Panc1 (cell line): ENCODE results near the gene CBY1. TPM values are rescaled to one million over a fixed set of nuclear protein-coding genes. Genes with fewer than 3 reads are reported as not detected.

Experiments
- ATAC-seq: fragments of 200-7000 bp; cut with Tn5 transposase; 2 replicates; pipeline ENCODE4 v1.9.1; 2020; ENCODE audit warnings: mild to moderate bottlenecking, moderate library complexity
- Bru-seq: library from RNA; stranded (reverse); fragments of 400-500 nt; gene quantifications from one replicate; lab custom pipeline; 2021; lab: Mats Ljungman, UMichigan
- BruChase-seq, 2 experiments: library from RNA; stranded (reverse); fragments of 400-500 nt; gene quantifications; one replicate each; lab custom pipeline; 2021; lab: Mats Ljungman, UMichigan
- BruUV-seq: library from RNA; stranded (reverse); fragments of 400-500 nt; replicated peaks from 2 replicates; lab custom pipeline; 2021; lab: Mats Ljungman, UMichigan
- CTCF ChIA-PET: fragments of 300-600 bp; sonication (Branson Sonifier 250); formaldehyde crosslinking; loops from one replicate; lab custom pipeline; 2022; ENCODE audit warnings: antibody characterized with exemption; lab: Charles Lee
- POLR2A ChIA-PET: fragments of 300-600 bp; sonication (Branson Sonifier 250); formaldehyde crosslinking; loops from one replicate; lab custom pipeline; 2022; ENCODE audit warnings: antibody characterized with exemption; lab: Charles Lee
- DNase-seq: peaks from one replicate; pipeline ENCODE4 v3.0.0-alpha.2; 2010; ENCODE audit warnings: low read depth, low spot score
- H3K27ac ChIP-seq: 2 replicates; pipeline ENCODE4 v1.5.1; 2011; ENCODE audit warnings: mild to moderate bottlenecking, low read length, inconsistent platforms
- H3K27me3 ChIP-seq: fragments of 200-500 bp; sonication (Bioruptor generic); 2 replicates; pipeline ENCODE4 v1.6.0; 2014; ENCODE audit warnings: low read length, inconsistent platforms; ENCODE audit not compliant: control insufficient read depth, insufficient read depth
- H3K36me3 ChIP-seq: fragments of 200-500 bp; sonication (Bioruptor generic); 2 replicates; pipeline ENCODE4 v1.5.1; 2014; ENCODE audit warnings: inconsistent platforms, mild to moderate bottlenecking, low read length, moderate library complexity; ENCODE audit not compliant: control insufficient read depth, insufficient read depth
- H3K4me1 ChIP-seq: 2 replicates; pipeline ENCODE4 v1.5.1; 2011; ENCODE audit warnings: inconsistent platforms, mild to moderate bottlenecking, low read length, moderate library complexity; ENCODE audit not compliant: control insufficient read depth, insufficient read depth
- H3K4me3 ChIP-seq, 2 experiments: 2 replicates each; pipeline ENCODE4 v1.5.1; 2011 to 2012; ENCODE audit warnings: low read depth in 2 of 2, low read length in 2 of 2, mild to moderate bottlenecking in 2 of 2, inconsistent platforms in 1 of 2, moderate library complexity in 1 of 2
- H3K9me3 ChIP-seq: fragments of 200-500 bp; sonication (Bioruptor generic); 2 replicates; pipeline ENCODE4 v1.5.1; 2014; ENCODE audit warnings: low read depth, mild to moderate bottlenecking, inconsistent platforms, low read length, moderate library complexity; ENCODE audit not compliant: control insufficient read depth, insufficient read depth
- CTCF ChIP-seq: fragments of 450-650 bp; IDR thresholded peaks from 2 replicates; pipeline ENCODE4 v1.5.1; 2017; ENCODE audit warnings: mild to moderate bottlenecking
- POLR2AphosphoS5 ChIP-seq: IDR thresholded peaks from 2 replicates; pipeline ENCODE4 v1.6.1; 2012; ENCODE audit warnings: mild to moderate bottlenecking, low read depth, low read length, moderate library complexity
- REST ChIP-seq, 2 experiments: IDR thresholded peaks; 2 replicates each; pipeline ENCODE4 v1.6.1; 2011 to 2012; ENCODE audit warnings: low read depth in 2 of 2, control low read depth in 1 of 2, low read length in 1 of 2, mild to moderate bottlenecking in 1 of 2, moderate library complexity in 1 of 2; ENCODE audit not compliant: insufficient read depth in 1 of 2
- SIN3A ChIP-seq: IDR thresholded peaks from 2 replicates; pipeline ENCODE4 v1.6.1; 2012; ENCODE audit warnings: low read depth, mild to moderate bottlenecking, low read length, moderate library complexity, borderline replicate concordance; ENCODE audit not compliant: insufficient read depth
- TCF7L2 ChIP-seq: IDR thresholded peaks from 2 replicates; pipeline ENCODE4 v1.6.1; 2011; ENCODE audit warnings: mild to moderate bottlenecking, low read depth, low read length, inconsistent platforms
- in situ Hi-C: cut with HindIII; loops from 2 replicates; pipeline ENCODE4 v1.10.0; 2016; ENCODE audit warnings: low sequenced_read_pairs, low pct_unique_long_range_greater_than_20kb
- intact Hi-C: fragments of 100-400 bp; cut with micrococcal nuclease; formaldehyde crosslinking; loops from one replicate; pipeline ENCODE4 v1.10.0; 2022; ENCODE audit not compliant: unreplicated experiment
- long read RNA-seq: library from polyadenylated mRNA; unstranded; transcript quantifications from one replicate; pipeline ENCODE4 v2.0.0, GENCODE V29; 2021; ENCODE audit not compliant: unreplicated experiment
- polyA plus RNA-seq: library from polyadenylated mRNA; unstranded; fragments of >200 nt; gene quantifications from one replicate; pipeline ENCODE4 v1.2.1, GENCODE V29; 2012; ENCODE audit warnings: missing spikeins; ENCODE audit not compliant: insufficient read length
- total RNA-seq: library from RNA; stranded (reverse); gene quantifications from one replicate; pipeline ENCODE4 v1.2.1, GENCODE V29; 2021; ENCODE audit not compliant: unreplicated experiment

The CBY1 gene
- 20.4 TPM for total RNA-seq
- 21.5 TPM for polyA plus RNA-seq
- Bru-seq, nascent RNA: percentile 55 among the genes with signal in this experiment
- BruChase-seq, experiment 1, labeled RNA remaining after a 2-hour chase: percentile 61 among the genes with signal in this experiment
- BruChase-seq, experiment 2, labeled RNA remaining after a 6-hour chase: percentile 62 among the genes with signal in this experiment
- long read RNA-seq, partial matches to known transcripts: 4 of 18 reads
- long read RNA-seq, other reads (novel, unspliced or antisense): 6 of 18 reads

- no peaks in the 10 kb centered on the region for H3K9me3 ChIP-seq
- H3K4me1 ChIP-seq: no peaks in the 10 kb centered on the region; the same call in 1 of the 2 replicates
- H3K27ac ChIP-seq: peak within 1 kb of the TSS; percentile 91
- ChIA-PET CTCF (interaction anchor here (0.6 kb wide), 1 partner anchor 22 kb away, joined by 10 read pairs; no protein-coding TSS in a partner anchor), POLR2A (interaction anchor here (0.8 to 1.5 kb wide), 2 partner anchors 14 to 25 kb away, joined by 3 read pairs; partner anchors contain the start of gene TOMM22)
- peak within 1 kb of the TSS; percentile 76 to 77 for H3K4me3 ChIP-seq
- in situ Hi-C loops (no loop called here), intact Hi-C loops (no loop called here)
- TF ChIP-seq POLR2AphosphoS5 (peak; percentile 57; the same call in 1 of the 2 replicates), CTCF (no peak), TCF7L2 (peak; percentile 50; the same call in 1 of the 2 replicates), SIN3A (peak; percentile 56; the same call in 1 of the 2 replicates)
- H3K27me3 ChIP-seq: no peaks in the 10 kb centered on the region
- H3K36me3 ChIP-seq: peaks cover 4% of the 10 kb centered on the region; the same call in 1 of the 2 replicates
- BruUV-seq: TSS peak; percentile 83
- DNase-seq (peak; percentile 17), ATAC-seq (peak; percentile 95)
These were observed at the start of gene CBY1, which contains the start of gene FAM227A for GRCh38 chr22:38656256-38657044. TSS of gene CBY1 (plus strand) at chr22:38656638. CDS start at chr22:38668055, 11,417 bp downstream. TSS of gene FAM227A (minus strand) at chr22:38656392. CDS start at chr22:38650168, 6,224 bp downstream.

GRCh38 chr22:38607680-38608079 is 48.8 kb upstream of the CBY1 start:
- CTCF ChIA-PET: no interaction called here
- no peaks in the 10 kb centered on the region for H3K9me3 ChIP-seq
- DNase-seq (no peak), ATAC-seq (no peak)
- H3K27ac ChIP-seq: no peak overlapping the region
- in situ Hi-C loops (no loop called here), intact Hi-C loops (no loop called here)
- no TSS peak for BruUV-seq
- H3K4me3 ChIP-seq: no peak overlapping the region
- TF ChIP-seq TCF7L2 (no peak), REST (IDR thresholded peaks at IDR 0.05; ENCODE audit: insufficient read depth in 1 of 2, low read depth in 2 of 2, low read length in 1 of 2) (no peak), POLR2AphosphoS5 (no peak), SIN3A (no peak), CTCF (no peak)
- no peaks in the 10 kb centered on the region for H3K36me3 ChIP-seq
- peaks cover 9% of the 10 kb centered on the region for H3K4me1 ChIP-seq
- H3K27me3 ChIP-seq: no peaks in the 10 kb centered on the region
- POLR2A ChIA-PET: no interaction called here
